Calu3 (cell line): ENCODE data around the gene AGBL4. TPM values are rescaled to one million over a fixed set of nuclear protein-coding genes. Genes with fewer than 3 reads are reported as not detected.
A peak's percentile ranks its signal among the peaks of the same experiment; 100 is the strongest.
"Not testable (repeated sequence)": the region's sequence is repeated elsewhere in the genome, so short reads cannot be mapped to it uniquely, and the experiment has no call there.

ENCODE experiments used
- BruUV-seq: library from RNA; stranded (reverse); fragments of 400-500 nt; replicated peaks from 2 replicates; lab custom pipeline; 2021; lab: Mats Ljungman, UMichigan
- CTCF ChIA-PET: fragments of 300-600 bp; sonication (Branson Sonifier 250); formaldehyde crosslinking; loops from one replicate; lab custom pipeline; 2022; ENCODE audit warnings: antibody characterized with exemption; lab: Charles Lee
- DNase-seq: peaks from one replicate; pipeline ENCODE4 v3.0.0; 2022
- H3K27ac Mint-ChIP-seq: one replicate; pipeline ENCODE4 v1.8.0; 2022; ENCODE audit warnings: mixed read lengths; ENCODE audit not compliant: unreplicated experiment
- H3K27me3 Mint-ChIP-seq: one replicate; pipeline ENCODE4 v1.8.0; 2022; ENCODE audit warnings: mixed read lengths; ENCODE audit not compliant: unreplicated experiment
- H3K36me3 Mint-ChIP-seq: one replicate; pipeline ENCODE4 v1.8.0; 2022; ENCODE audit warnings: mild to moderate bottlenecking, moderate library complexity, mixed read lengths; ENCODE audit not compliant: insufficient read depth, unreplicated experiment
- H3K4me1 Mint-ChIP-seq: one replicate; pipeline ENCODE4 v1.8.0; 2022; ENCODE audit warnings: mild to moderate bottlenecking, low read depth, mixed read lengths; ENCODE audit not compliant: unreplicated experiment
- H3K4me3 Mint-ChIP-seq: one replicate; pipeline ENCODE4 v1.8.0; 2022; ENCODE audit warnings: mild to moderate bottlenecking, low read depth, moderate library complexity, mixed read lengths; ENCODE audit not compliant: unreplicated experiment
- H3K9me3 Mint-ChIP-seq: one replicate; pipeline ENCODE4 v1.8.0; 2022; ENCODE audit warnings: low read depth, mixed read lengths; ENCODE audit not compliant: unreplicated experiment
- CTCF ChIP-seq: fragments of 200-600 bp; IDR thresholded peaks from one replicate; pipeline ENCODE4 v1.8.0; 2022; ENCODE audit warnings: antibody characterized with exemption; ENCODE audit not compliant: unreplicated experiment
- intact Hi-C: fragments of 100-400 bp; cut with micrococcal nuclease; formaldehyde crosslinking; loops from one replicate; pipeline ENCODE4 v1.10.0; 2022; ENCODE audit not compliant: unreplicated experiment
- total RNA-seq: library from RNA; stranded (reverse); gene quantifications from 2 replicates; pipeline ENCODE4 v1.2.3, GENCODE V29; 2022

The AGBL4 gene
- total RNA-seq, 1 experiment from 2014 or later, result not detected

- Mint-ChIP-seq H3K4me3 (no peak overlapping the region), H3K36me3 (no peaks in the 10 kb centered on the region), H3K27ac (no peak overlapping the region), H3K4me1 (no peaks in the 10 kb centered on the region), H3K9me3 (peaks cover 2% of the 10 kb centered on the region), H3K27me3 (no peaks in the 10 kb centered on the region)
- DNase-seq, result no peak
- no peak for TF ChIP-seq CTCF
- CTCF ChIA-PET, result no interaction called here
- intact Hi-C loops, result no loop called here
- BruUV-seq, result no TSS peak
Observed at GRCh38 chr1:49331066-49331852, 692.5 kb downstream of the AGBL4 start.

- DNase-seq, result no peak
- BruUV-seq, result no TSS peak
- Mint-ChIP-seq H3K4me3 (no peak overlapping the region), H3K4me1 (peaks cover 17% of the 10 kb centered on the region), H3K27ac (no peak overlapping the region), H3K36me3 (no peaks in the 10 kb centered on the region), H3K9me3 (peaks cover 4% of the 10 kb centered on the region), H3K27me3 (no peaks in the 10 kb centered on the region)
- intact Hi-C loops, result no loop called here
- CTCF ChIA-PET, result interaction anchor here (0.6 kb wide), 1 partner anchor 97 kb away, joined by 3 read pairs; no protein-coding TSS in a partner anchor
- TF ChIP-seq CTCF, result no peak
Observed at GRCh38 chr1:49323925-49324540, 699.7 kb downstream of the AGBL4 start.

- H3K36me3 Mint-ChIP-seq, H3K9me3 Mint-ChIP-seq, DNase-seq, H3K27me3 Mint-ChIP-seq, intact Hi-C loops, BruUV-seq, H3K4me3 Mint-ChIP-seq: not testable (repeated sequence)
- Mint-ChIP-seq H3K4me1 (peaks cover 17% of the 10 kb centered on the region), H3K27ac (peak overlapping the region; percentile 36)
- CTCF ChIA-PET, result interaction anchor here (0.5 kb wide), 1 partner anchor 1866 kb away, joined by 5 read pairs; no protein-coding TSS in a partner anchor
Observed at GRCh38 chr1:49320493-49320892, 703.3 kb downstream of the AGBL4 start.

- CTCF ChIA-PET, result no interaction called here
- Mint-ChIP-seq H3K9me3 (peaks cover 3% of the 10 kb centered on the region), H3K4me3 (no peak overlapping the region), H3K27ac (no peak overlapping the region), H3K4me1 (peaks cover 17% of the 10 kb centered on the region), H3K36me3 (no peaks in the 10 kb centered on the region), H3K27me3 (no peaks in the 10 kb centered on the region)
- intact Hi-C loops, result no loop called here
- no peak for TF ChIP-seq CTCF
- no TSS peak for BruUV-seq
- DNase-seq, result no peak
Observed at GRCh38 chr1:49319426-49319963, 704.3 kb downstream of the AGBL4 start.
